ENCODE measurements around the gene CLDN24.

CLDN24 gene

DNA sequence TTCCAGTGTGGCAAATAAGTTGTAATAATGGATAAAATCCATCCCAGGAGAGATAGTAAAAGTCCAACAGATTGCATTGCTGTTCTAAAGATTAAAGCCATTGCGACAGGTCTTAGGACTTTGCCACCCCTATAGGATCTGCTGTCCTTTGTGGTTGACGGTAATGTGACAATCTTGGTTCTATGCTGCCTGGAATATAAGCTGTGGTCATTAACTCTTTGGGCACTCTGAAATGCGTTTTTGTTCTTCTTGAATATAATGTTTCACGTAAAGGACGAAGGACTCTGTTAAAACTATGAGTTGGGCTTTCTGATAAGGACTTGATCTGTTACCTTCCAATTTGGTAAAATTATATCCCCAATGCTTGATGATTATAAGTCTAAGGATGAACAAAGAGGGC lies at the start of gene CLDN24:
Gene CLDN24, minus strand, starts transcription at position 101 of the 400 bp plus-strand sequence. Its CDS starts 0 bp downstream, at position 101.
- no peak for DNase-seq

DNA sequence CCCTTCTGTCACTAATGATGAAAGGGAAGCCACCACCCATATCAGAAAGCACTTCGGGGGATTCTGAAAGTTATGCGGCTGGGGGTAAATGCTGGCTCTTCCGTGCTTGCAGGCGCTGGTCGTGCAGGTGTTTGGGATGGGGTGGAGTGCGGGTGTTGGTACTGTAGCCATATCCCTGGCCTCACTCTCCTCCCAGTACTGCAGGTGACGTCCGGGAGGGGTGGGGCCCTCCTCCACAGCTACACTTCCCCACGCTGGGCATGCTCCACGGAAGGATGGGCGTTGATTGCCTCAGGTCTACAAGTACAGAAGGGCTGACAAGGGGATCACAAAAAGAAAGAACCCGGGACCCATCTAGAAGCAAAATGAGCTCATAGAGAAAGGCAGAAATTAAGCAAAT lies 48.6 kb upstream of the CLDN24 start:
- no peak for DNase-seq

DNA sequence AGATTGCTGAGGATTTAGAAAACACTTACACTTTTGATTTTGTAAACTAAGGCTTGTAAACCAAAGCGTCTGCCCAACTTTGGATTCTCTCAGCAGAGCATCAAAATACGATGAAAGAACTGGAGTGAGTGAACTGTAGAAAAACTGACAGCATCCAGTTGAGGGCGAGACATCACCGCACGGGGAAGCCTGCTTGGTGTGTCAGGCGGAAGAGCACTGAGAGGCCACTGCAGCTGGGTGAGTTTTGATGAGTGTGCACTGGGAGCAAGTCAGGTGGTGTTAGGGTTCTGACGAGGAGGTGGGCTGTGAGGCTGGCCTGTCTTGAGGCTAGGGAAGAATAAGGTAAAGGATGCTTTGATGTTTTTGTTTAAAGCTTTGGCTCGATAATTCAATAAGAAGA lies 46.8 kb upstream of the CLDN24 start:
- DNase-seq = no peak

DNA sequence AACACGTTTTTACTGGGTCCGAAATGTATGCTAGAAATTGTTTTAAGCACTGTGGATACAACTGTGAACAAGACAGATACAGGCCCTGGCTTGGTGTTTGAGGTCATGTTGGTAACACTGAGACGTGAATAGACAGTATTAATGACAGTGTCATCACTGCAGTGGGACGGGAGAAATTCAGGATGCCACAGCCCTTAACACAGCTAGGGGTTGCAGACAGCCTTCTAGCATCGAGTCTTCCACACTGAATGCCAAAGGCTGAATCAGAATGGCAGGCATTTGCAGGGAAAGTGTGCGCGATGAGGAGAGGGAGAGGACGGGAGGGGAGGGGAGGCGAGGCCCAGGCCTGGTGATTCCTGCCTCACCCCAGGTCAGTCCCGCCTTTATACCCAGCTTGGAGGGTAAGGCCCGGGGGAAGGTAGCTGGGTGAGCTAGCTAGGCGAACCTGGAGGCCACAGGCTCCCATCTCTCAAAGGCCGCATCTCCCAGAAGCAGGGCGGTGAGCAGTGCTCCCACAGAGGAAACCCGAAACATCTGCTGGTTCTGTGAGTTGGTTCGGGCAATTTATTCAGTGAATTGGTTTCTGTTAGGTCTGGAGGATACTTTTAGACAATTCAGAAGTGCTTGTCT lies 44.1 kb upstream of the CLDN24 start:
- DNase-seq = no peak

DNA sequence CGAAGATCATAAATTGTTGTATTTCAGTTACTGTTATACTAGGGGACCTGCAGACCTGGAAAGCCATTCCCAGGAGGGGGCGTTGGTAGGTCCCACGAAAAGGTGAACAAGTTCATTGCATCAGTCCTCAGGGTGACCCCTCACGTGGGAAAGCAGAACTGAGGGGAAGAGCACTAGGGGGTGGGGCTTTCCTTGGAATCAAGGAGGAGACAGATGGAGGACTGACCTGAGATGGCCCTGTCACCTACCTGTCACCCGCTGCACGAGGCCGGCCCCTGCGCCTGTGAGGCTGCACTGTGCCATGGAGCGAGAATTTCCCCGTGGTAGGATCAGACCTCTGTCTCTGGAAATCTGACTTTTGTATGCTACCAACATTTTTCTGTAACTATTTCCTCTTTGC lies 41.8 kb upstream of the CLDN24 start:
- DNase-seq = no peak

DNA sequence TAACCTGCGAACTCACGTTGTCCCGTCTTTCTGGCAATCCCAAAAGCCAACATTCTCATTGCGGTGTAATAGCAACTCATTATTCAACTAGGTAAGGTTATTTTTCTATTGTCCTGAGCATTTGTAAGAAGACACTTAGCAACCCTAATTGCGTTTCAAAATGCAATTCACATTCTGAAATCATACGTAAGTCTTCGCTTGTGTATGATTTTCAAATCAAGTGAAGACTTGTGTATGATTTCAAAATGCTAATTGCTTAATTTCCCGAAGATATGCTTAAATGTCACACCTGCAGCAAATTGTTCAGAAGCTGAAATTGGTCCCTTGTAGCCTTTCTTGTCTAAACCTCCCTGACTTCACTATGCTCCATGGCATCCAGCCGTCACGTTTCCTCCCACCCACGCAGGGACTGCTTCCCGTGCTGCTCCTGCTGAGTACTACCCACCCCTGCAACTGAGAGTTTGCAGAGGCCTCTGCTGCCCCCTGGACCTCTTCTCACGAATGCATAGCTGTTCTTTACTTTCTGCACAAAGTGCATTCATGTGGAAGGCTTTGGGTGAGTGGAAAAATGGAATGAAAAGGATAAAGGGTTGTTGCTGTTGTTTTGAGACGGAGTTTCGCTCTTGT lies 40.8 kb upstream of the CLDN24 start:
- no peak for DNase-seq

DNA sequence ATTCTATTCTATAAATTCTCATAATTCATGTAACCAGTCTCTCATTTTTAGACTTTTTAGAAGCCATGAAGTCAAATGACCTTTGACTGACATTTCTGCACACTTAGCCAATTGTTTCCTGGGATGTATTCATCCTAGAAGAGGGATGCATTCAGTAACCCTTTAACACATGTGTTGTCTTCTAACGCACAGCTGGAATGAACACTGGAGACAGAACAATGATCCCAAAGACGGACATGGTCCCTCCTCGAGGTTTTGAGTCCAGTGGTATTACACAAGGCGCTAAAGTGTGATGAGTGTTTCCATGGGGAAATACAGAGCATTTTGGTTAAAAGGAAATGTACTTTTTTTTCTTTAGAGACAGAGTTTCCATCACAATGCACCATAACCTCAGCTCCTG lies 39.8 kb upstream of the CLDN24 start:
- DNase-seq = no peak

DNA sequence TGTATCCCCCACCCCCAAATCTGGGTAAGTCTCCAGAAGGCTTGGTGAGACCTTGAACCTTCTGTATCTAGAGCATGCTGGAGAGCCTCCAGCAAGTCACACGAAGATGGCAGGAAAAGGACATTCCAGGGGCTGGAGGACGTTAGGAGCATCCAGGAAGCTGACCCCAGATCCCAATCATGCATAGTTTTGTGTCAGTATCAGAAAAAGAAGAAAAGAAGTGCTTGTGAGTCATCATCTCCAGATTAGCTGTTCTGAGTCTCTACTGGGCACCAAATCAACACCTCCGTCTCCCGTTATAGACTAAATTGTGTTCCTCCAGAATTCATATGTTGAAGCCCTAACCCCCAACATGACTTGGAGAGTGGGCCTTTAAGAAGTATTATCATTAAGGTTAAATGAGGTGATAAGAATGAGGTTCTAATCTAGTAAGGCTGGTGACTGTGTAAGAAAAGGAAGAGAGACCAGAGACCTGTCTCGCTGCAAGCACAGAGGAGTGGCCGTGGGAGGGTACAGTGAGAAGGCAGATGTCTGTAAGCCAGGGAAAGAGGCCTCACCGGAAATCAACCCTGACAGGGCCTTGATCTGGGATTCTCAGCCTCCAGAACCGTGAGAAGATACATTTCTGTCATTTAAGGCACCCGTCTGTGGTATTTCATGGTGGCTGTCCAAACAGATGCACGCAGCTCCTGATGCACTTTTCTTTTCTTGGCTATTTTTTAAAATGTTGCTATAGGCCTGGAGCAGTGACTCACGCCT lies 38.1 kb upstream of the CLDN24 start:
- DNase-seq = no peak

DNA sequence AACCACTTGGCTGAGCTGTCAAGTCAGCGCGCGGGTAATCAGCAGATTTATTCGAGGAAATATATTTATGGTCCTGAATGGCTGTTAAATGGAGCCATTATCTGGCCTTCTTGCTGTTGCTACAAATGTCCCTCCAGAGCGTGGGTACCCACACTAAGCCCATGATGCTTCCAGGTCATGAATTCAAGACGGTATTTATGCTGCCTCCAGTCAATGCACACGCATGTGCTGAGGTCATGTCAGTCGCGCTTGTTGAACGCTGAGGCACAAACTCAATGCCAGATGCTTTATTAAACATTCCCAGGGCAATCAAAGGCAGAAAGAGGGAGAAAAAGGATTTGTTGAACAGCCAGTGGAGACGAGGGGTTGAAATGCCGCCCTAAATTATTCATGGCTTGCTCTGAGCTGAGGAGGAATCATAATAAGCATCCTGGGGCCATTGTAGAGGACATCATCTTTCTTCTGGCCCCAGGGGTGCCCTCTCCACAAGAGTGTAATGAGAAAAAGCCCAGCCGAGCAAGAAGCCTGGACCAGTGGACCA lies 36.1 kb upstream of the CLDN24 start:
- DNase-seq = no peak

DNA sequence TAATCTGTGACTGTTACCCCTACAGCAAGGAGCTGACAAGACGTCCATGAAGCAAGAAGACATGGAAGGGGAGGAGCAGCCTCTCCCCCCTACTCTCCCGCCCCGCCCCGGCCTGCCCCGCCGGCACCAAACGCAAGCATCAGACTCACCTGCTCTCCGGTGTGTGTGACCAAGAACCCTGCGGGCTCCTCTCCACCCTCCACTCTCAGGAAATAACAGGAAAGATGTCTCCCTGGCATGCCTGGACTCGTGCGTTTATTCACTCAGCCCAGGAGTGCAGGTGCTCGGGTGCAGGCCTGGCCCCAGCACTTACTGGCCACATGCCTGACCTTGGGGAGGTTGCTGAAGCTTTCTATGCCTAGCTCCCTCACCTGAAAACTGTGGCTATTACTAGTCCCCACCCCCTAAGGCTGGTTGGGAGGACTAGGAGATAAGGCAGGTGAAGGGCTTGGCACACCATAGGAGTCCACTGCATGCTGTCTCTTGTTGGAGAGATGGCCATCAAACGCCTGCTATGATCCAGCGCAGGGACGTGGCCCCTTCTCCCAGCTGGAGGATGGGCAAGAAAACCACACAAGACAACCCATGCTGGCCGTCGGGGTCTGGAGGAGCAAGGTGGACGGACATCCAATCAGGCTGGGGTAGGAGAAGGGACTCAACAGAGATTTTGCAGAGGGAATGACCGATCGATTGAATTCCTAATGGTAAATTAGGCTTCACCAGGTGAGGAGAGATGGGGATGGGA lies 34.9 kb upstream of the CLDN24 start:
- DNase-seq = no peak

DNA sequence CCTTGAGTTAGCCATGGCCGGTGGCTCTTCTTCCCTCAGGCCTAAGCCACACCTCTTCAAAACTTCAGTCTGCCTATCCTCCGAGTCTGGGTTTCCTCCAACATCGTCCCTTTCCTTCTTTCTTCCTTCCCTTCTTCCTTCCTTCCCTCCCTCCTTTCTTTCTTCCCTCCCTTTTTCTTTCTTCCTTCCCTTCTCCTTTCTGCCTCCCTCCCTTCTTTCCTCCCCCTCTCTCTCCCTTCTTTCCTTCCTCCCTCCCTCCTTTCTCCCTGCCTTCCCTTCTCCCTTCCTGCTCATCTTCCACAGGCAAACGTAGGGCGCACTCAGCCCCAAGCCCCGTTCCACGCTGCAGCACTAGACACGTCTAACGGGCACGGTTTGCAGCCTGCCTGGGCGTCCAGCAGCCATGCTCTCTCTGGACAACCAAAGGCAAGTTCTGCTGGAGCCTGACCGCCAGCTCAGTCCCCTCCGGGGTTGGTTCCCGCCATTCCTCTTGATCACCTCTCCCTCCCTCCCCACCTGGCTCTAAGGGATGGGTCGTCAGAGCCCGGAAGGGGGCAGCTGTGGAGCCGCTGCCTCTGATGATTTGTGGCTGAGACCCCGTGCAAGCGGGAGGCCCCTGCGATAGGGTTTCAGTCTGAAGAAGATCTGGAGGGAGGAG lies 34.1 kb upstream of the CLDN24 start:
- DNase-seq = no peak

DNA sequence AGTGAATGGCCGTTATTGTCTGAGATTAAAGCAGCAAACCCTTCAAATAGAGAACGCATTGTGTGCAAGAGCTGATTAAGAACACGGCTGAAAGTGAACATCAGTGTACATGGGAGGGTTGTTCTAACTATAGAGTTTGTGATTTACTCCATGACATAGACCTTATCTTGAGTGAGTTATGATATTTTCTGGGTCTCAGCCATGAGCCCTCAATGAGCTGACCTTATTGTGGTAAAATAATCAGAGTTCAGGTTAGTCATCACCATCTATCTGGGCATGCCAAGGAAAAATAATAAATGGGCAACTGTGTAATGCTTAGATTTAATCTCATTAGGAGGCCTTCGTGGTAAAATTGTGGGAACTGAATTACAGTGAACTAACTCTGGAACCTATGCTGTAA lies 33.2 kb upstream of the CLDN24 start:
- no peak for DNase-seq

DNA sequence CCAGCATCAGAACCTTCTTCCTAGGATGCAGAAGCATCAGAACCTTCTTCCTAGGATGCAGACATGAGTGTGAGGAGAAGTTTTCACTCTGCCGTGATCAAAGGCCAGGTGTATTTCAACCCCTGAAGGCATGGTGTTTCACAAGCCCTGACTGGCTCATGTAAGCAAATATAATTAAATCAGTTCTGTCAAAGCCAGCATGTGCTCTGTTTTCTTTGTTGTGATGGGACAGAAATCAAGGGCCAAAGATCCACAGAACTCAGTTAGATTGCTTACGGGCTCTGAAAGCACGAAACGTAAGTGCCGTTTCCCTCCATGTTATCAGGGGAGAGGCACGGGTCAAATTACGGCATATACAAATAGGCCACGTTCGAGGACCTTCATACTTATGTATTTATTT lies 32.0 kb upstream of the CLDN24 start:
- DNase-seq = no peak

DNA sequence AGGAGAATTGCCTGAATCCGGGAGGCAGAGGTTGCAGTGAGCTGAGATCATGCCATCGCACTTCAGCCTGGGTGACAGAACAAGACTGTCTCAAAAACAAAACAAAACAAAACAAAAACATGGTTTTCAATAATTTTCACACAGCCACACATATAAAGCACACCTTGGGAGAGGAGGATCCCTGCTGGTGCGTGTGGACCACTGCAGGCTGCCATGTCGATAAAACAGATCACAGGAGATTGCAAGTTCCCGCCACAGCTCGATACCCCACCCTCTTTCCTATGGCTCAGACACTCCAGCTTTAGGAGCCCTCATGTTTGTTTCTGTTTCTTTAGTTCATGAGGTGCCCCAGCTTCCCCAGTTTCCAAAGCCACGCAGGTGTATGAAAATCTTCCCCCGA lies 31.3 kb upstream of the CLDN24 start:
- no peak for DNase-seq

DNA sequence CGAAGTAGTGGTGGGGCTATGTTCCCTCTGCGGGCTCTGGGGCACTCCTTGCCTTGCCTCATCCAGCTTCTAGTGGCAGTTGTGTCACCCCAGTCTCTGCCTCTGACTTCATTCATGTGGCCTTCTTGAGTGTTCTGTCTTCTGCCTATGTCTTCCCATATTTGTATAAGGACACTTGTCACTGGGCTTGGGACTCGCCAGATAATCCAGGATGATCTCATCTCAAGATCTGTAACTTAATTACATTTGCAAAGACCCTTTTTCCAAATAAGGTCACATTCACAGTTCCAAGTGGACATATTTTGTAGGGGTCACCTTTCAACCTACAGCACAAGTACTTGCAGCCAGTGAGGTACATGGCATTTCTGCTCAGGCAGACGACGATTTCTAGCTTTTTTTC lies 30.3 kb upstream of the CLDN24 start:
- DNase-seq = no peak

DNA sequence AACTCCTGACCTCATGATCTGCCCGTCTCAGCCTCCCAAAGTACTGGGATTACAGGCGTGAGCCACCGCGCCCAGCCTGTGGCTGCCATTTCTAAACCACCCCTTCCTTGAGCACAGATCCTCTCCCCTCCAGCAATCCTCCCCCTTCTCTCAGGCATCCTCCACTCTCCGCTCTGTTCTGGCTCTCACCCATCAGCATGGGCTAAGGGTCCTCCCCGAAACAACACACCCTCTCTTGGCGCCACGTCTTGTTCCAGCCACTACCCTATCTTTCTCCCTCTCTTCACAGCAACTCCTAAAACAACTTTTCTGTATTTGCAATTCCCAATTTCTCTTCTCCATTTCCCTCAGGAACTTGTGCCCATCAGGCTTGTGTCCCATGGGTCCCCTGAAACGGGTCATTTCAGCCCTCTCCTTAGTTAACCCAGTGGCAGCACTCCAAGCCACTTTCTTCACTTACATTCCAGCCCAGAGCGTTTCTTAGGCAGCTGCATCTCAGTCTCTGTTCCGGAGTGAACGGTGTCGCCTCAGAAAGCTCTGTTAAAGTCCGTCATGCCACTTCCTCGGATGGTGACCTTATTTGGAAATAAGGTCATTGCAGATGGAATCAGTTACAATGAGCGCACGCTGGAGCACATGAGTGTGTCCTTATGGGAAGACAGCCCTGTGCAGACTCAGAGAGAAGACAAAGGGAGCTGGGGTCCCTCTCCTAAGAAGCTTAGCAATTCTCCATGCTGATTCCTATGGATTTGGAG lies 28.3 kb upstream of the CLDN24 start:
- DNase-seq = no peak

DNA sequence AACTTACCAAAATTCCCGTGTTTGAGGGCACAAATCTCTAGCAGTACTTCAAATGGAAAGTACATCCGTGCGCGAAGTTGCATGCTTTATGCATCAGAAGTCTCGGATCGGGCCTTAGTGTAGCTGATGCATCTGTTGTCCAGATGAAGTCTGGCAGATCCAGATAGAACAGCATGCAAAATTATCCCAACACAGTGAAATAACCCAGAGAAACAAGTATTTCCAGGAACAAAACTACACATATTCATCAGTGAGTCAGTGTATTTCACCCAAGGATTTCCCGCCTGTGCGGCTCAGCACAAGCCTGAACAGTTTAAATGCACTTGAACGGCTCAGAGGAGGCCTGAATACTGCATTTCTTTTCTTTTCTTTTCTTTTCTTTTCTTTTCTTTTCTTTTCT lies 27.4 kb upstream of the CLDN24 start:
- no peak for DNase-seq

DNA sequence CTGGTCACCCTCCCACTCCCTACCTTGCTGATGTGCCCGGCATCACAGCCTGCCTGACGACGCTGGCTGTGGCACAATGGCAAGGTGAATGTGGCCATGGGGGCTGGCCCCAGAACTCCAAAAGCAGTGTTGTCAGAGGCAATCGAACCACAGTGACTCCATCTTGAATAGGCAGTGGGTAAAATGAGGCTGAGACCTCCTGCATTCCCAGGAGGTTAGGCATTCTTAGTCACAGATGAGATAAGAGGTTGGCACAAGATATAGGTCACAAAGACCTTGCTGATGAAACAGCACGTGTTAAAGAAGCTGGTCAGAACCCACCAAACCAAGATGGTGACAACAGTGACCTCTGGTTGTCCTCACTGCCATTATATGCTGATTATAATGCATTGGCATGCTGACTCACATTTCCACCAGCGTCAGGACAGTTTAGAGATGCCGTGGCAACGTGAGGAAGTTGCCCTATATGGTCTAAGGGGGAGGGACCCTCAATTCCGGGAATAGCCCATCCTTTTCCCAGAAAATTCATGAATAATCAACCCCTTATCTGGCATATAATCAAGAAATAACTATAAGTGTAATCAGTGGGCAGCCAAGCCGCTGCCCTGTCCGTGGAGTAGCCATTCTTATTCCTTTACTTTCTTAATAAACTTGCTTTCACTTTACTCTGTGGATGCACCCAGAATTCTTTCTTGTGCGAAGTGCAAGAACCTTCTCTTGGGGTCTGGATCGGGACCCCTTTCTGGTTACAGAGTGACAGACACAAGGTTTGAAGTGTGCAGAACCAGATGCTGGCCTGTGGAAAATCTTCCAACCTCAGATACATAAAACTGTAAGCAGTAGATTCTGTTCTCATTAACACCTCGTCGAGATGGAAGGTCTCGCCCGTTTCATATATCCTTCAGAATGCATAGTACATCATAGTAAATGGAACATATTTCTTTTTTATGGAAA lies 26.8 kb upstream of the CLDN24 start:
- peak in 1 of 2 experiments; percentile 9 for DNase-seq

DNA sequence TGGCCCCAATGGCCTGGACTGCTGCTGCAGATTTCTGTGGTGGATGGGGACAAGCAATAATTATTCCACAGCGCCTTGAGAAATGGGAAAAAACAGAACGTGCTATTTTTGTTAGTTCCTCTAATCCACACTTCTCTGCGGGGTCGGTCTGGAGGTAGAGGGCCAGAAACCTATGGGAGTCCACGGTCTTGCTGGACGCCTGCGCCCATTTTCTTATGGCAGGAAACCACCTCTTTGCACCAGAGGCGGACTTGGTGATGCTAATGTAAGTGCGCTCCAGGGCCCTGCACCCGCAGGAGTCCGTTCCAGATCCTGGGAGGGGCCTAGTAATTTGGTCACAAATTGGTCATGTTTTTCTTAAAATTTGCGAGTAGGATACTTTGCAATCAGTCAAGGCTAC lies 25.9 kb upstream of the CLDN24 start:
- DNase-seq = no peak

DNA sequence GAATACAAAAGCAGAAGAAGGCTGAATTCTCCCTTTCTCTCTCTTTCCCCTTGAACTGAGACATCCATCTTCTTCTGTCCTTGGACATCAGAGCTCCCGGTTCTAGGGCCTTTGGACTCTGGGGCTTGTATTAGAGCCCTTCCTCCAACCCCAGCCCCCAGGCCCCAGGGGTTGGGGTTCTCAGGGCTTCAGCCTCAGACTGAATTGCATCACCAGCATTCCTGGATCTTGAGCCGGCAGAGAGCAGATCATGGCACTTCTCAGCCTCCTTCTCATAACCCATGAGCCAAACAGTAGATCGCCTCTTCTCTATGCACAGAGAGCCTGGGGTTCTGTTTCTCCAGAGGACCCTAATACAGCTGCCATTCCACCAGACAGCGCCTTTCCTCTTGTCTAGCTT lies 25.3 kb upstream of the CLDN24 start:
- DNase-seq = no peak

DNA sequence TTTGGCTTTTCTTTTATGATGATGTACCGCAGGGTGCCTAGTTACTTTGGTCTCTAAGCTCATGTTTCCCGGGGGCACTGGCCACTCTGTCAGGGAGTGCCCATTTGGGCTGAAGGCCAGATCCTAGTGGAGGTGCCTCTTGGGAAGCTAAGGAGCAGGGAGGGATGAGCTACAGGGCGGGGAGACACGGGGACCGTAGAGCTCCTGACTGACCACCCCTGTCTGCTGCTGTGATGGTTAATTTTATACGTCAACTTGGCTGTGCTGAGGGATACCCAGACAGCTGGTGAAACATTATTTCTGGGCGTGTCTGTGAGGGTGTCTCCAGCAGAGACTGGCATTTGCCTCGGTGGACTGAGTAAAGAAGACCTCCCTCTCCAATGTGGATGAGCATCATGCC lies 24.9 kb upstream of the CLDN24 start:
- no peak for DNase-seq

All from stimulated activated CD4-positive, alpha-beta T cell treated with anti-CD3 and anti-CD28 coated beads, Interleukin-4, amount 100 ng/mL, for 4 hours (primary cell).